ENCODE results near the gene SPIN4.
"Not testable (repeated sequence)": the region's sequence is repeated elsewhere in the genome, so short reads cannot be mapped to it uniquely, and the experiment has no call there.

The SPIN4 gene

DNA sequence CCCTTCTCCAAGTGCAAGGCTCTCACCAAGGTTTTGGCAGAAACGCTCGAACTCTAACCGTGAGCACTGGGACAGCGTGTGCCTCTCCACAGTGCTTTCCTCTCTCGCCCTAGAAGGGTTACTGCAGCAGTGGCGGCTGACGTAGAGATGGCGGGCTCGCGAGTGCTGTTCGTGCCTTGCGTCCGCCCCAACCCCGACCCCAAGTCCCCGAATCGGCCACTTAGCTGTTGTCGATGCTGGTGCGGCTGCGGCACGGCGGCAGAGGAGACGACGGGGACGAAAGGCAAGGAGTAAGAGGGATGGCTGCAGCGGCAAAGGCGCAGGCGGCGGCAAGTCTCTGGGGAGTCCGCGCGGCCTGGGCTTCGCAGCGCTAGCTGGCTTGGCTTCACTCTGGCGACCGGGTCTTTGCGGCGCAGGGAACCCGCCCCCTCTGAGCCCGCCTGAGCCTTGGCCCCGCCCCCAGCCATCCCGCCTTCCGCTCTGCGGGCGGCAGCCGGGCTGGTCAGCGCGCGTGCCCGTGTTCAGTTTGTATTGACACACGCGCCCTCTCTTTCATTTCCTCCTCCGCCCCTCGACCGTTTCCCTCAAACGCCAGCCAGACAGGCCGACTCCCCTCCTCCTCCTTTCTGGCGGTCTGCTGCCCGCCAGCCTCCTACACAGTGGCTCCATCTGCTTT, at the start of gene SPIN4:
Gene SPIN4 (minus strand): TSS at position 392 of the 676 bp plus-strand sequence. CDS start 513 bp downstream, outside the sequence.
- TF ChIP-seq, protein P1, sequence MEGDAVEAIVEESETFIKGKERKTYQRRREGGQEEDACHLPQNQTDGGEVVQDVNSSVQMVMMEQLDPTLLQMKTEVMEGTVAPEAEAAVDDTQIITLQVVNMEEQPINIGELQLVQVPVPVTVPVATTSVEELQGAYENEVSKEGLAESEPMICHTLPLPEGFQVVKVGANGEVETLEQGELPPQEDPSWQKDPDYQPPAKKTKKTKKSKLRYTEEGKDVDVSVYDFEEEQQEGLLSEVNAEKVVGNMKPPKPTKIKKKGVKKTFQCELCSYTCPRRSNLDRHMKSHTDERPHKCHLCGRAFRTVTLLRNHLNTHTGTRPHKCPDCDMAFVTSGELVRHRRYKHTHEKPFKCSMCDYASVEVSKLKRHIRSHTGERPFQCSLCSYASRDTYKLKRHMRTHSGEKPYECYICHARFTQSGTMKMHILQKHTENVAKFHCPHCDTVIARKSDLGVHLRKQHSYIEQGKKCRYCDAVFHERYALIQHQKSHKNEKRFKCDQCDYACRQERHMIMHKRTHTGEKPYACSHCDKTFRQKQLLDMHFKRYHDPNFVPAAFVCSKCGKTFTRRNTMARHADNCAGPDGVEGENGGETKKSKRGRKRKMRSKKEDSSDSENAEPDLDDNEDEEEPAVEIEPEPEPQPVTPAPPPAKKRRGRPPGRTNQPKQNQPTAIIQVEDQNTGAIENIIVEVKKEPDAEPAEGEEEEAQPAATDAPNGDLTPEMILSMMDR (IDR thresholded peaks at IDR 0.05; ENCODE audit: low read depth, low read length) = no peak
- H3K4me3 ChIP-seq (replicated peaks in 1 of 2; ENCODE audit: low read depth in 2 of 2, low read length in 2 of 2) = peak within 1 kb of the TSS; percentile 64 to 68
- peak; percentile 83 to 90 for DNase-seq (ENCODE audit: low read depth in 2 of 2)

DNA sequence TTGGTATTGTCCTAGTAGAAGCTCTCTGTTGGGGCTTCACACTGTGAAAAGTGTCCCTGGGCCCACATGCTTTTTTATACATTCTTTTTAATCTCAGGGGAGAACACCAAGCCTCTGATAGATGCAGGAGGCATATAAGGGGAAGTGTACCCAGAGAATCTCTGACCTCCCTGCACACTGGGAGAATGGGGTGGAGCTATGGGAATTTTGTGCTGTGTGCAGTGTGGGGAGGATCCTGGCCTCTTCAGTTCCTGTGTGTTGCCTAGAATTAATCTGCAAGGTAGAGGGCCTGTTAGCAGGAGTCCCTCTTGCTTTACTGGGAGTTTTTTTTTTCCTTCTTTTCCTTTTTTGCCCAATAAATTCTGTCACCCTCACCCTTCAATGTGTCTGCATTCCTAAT, 49.2 kb upstream of the SPIN4 start:
- TF ChIP-seq, protein P1 (IDR thresholded peaks at IDR 0.05; ENCODE audit: low read depth, low read length) = no peak
- no peak for DNase-seq (ENCODE audit: low read depth in 2 of 2)
- H3K4me3 ChIP-seq (replicated peaks in 1 of 2; ENCODE audit: low read depth in 2 of 2, low read length in 2 of 2) = no peak overlapping the region

DNA sequence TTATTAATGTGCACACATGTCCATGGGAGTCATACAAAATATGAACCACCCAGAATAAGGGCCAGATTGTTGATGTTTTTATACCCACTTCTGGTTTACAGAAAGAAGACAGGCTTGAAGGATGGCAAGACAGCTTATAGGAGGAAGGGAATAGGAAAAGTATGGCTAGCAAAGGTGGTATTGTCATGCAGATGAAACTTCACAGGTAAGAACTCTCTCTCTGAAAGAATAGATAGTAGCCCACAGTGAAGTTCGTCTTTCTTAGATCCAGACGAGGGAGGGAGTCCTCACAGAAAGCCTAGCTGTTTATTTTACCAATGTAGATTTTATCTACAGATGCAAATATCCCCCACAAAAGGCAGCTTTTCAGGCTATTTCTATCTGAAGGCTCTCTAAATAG, 43.7 kb upstream of the SPIN4 start:
- TF ChIP-seq, protein P1 (IDR thresholded peaks at IDR 0.05; ENCODE audit: low read depth, low read length) = no peak
- DNase-seq (ENCODE audit: low read depth in 2 of 2) = no peak
- no peak overlapping the region for H3K4me3 ChIP-seq (replicated peaks in 1 of 2; ENCODE audit: low read depth in 2 of 2, low read length in 2 of 2)

DNA sequence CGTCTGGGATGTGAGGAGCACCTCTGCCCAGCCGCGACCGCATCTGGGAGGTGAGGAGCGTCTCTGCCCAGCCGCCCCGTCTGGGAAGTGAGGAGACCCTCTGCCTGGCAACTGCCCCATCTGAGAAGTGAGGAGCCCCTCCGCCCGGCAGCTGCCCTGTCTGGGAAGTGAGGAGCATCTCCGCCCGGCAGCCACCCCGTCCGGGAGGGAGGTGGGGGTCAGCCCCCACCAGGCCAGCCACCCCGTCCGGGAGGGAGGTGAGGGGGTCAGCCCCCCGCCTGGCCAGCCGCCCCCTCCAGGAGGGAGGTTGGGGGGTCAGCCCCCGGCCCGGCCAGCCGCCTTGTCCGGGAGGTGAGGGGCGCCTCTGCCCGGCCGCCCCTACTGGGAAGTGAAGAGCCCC, 42.0 kb upstream of the SPIN4 start:
- not testable (repeated sequence) for DNase-seq (ENCODE audit: low read depth in 2 of 2); H3K4me3 ChIP-seq (replicated peaks in 1 of 2; ENCODE audit: low read depth in 2 of 2, low read length in 2 of 2)

DNA sequence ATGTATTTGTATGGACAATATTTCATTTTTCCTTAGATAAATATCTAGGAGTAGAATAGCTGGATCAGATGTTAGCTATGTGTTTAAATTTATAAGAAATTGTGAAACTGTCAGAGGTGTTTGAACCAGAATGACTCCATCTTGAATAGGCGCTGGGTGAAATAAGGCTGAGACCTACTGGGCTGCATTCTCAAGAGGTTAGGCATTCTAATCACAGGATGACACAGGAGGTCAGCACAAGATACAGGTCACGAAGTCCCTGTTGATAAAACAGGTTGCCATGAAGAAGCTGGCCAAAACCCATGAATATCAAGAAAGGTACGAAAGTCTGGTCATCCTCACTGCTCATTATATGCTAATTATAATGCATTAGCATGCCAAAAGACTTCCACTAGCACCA, 36.3 kb upstream of the SPIN4 start:
- H3K4me3 ChIP-seq (replicated peaks in 1 of 2; ENCODE audit: low read depth in 2 of 2, low read length in 2 of 2) = no peak overlapping the region
- no peak for DNase-seq (ENCODE audit: low read depth in 2 of 2)
- TF ChIP-seq, protein P1 (IDR thresholded peaks at IDR 0.05; ENCODE audit: low read depth, low read length) = no peak

DNA sequence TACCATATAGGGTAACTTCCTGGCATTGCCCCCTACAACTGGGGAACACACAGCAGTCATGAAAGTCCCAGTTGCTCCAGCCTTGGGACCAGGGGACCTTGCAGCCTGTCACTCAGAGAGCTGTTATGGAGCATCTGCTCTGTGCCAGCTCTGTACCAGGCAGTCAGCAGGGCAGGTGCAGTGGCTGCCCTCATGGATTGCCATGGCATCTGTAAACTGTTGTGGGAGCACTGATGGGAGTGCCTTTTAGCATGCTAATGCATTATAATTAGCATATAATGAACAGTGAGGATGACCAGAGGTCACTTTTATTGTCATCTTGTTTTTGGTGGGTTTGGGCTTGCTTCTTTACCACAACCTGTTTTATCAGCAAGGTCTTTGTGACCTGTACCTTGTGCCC, 33.1 kb upstream of the SPIN4 start:
- not testable (repeated sequence) for DNase-seq (ENCODE audit: low read depth in 2 of 2); H3K4me3 ChIP-seq (replicated peaks in 1 of 2; ENCODE audit: low read depth in 2 of 2, low read length in 2 of 2)

DNA sequence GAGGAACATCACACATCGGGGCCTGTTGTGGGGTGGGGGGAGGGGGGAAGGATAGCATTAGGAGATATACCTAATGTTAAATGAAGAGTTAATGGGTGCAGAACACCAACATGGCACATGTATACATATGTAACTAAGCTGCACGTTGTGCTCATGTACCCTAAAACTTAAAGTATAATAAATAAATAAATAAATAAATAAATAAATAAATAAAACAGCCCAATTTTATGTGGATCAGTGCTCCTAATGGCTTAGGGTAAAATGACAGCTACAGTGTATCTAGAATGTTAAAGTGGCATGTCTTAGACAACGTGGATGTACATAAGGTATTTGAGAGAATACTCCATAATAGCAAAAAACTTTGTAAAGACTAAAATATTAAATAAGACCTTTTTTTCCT, 21.9 kb upstream of the SPIN4 start:
- DNase-seq (ENCODE audit: low read depth in 2 of 2); H3K4me3 ChIP-seq (replicated peaks in 1 of 2; ENCODE audit: low read depth in 2 of 2, low read length in 2 of 2): not testable (repeated sequence)

DNA sequence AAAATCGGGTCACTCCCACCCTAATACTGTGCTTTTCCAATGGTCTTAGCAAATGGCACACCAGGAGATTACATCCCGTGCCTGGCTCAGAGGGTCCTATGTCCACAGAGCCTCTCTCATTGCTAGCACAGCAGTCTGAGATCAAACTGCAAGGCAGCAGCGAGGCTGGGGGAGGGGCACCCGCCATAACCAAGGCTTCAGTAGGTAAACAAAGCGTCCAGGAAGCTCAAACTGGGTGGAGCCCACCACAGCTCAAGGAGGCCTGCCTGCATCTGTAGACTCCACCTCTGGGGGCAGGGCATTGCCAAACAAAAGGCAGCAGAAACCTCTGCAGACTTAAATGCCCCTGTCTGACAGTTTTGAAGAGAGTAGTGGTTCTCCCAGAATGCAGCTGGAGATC, 16.6 kb upstream of the SPIN4 start:
- not testable (repeated sequence) for DNase-seq (ENCODE audit: low read depth in 2 of 2)

DNA sequence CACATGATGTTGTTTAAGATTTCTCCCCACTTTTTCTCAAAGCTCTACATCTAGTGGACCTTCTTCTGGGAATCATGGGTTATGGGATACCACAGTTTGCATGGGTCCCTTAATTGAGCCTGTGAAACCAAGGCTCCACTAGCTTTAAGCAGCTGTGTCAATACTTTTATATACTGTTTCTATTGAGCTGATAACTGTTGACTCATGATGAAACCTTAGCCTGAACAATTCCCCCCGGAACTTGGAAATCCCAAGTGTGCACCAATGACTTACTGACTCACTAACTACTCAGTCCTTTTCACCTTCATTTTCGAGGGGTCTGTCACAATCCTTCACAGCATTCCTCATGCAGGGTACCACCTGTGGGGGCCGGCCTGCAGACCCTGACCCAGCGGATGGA, 12.7 kb upstream of the SPIN4 start:
- TF ChIP-seq, protein P1 (IDR thresholded peaks at IDR 0.05; ENCODE audit: low read depth, low read length) = no peak
- DNase-seq (ENCODE audit: low read depth in 2 of 2) = peak in 1 of 2 donors; percentile 24
- no peak overlapping the region for H3K4me3 ChIP-seq (replicated peaks in 1 of 2; ENCODE audit: low read depth in 2 of 2, low read length in 2 of 2)

More for the DNA sequence above, 16.6 kb upstream of the SPIN4 start:
- H3K4me3 ChIP-seq (replicated peaks in 1 of 2; ENCODE audit: low read depth in 2 of 2, low read length in 2 of 2) = not testable (repeated sequence)
